HepG2 (cell line): ENCODE measurements around the gene UBE2S. TPM values are rescaled to one million over a fixed set of nuclear protein-coding genes. Genes with fewer than 3 reads are reported as not detected.

Experiments used
- ARHGAP35 ChIP-seq: sonication (generic); formaldehyde crosslinking; IDR thresholded peaks from 2 replicates; pipeline ENCODE4 v1.9.0; 2022; ENCODE audit warnings: mild to moderate bottlenecking, inconsistent platforms, moderate library complexity, missing genetic modification reagents, borderline replicate concordance
- CBX5 ChIP-seq: sonication (generic); formaldehyde crosslinking; IDR thresholded peaks from 2 replicates; pipeline ENCODE4 v1.4.0; 2020; ENCODE audit warnings: missing genetic modification reagents, borderline replicate concordance
- ELF3 ChIP-seq: IDR thresholded peaks from 2 replicates; pipeline ENCODE4 v1.6.1; 2016; ENCODE audit warnings: missing genetic modification reagents, missing compliant biosample characterization
- HNRNPL ChIP-seq: fragments of 200-400 bp; formaldehyde crosslinking; IDR thresholded peaks from 2 replicates; pipeline ENCODE4 v1.6.1; 2017; ENCODE audit warnings: mild to moderate bottlenecking, low read depth, low read length
- HOXA9 ChIP-seq: sonication (generic); formaldehyde crosslinking; IDR thresholded peaks from 2 replicates; pipeline ENCODE4 v1.8.1; 2022; ENCODE audit warnings: missing genetic modification reagents, mild to moderate bottlenecking, moderate library complexity, borderline replicate concordance
- KLF11 ChIP-seq: IDR thresholded peaks from 2 replicates; pipeline ENCODE4 v1.6.1; 2016; ENCODE audit warnings: missing compliant biosample characterization
- MIER3 ChIP-seq: IDR thresholded peaks from 2 replicates; pipeline ENCODE4 v1.6.1; 2016; ENCODE audit warnings: missing compliant biosample characterization, borderline replicate concordance
- MXD4 ChIP-seq: IDR thresholded peaks from 2 replicates; pipeline ENCODE4 v1.6.1; 2016; ENCODE audit warnings: mild to moderate bottlenecking, missing biosample characterization, missing genetic modification reagents
- NFIC ChIP-seq: IDR thresholded peaks from 2 replicates; pipeline ENCODE4 v1.6.1; 2012; ENCODE audit warnings: mild to moderate bottlenecking, low read length, inconsistent platforms
- NFYB ChIP-seq: sonication (generic); formaldehyde crosslinking; IDR thresholded peaks from 2 replicates; pipeline ENCODE4 v1.4.0; 2020; ENCODE audit warnings: missing genetic modification reagents
- NPAS2 ChIP-seq: sonication (generic); formaldehyde crosslinking; IDR thresholded peaks from 2 replicates; pipeline ENCODE4 v1.8.0; 2022; ENCODE audit warnings: mild to moderate bottlenecking, missing genetic modification reagents, borderline replicate concordance
- PPARG ChIP-seq: conservative IDR thresholded peaks from 2 replicates; pipeline ENCODE4 v1.6.1; 2016; ENCODE audit warnings: missing biosample characterization, missing genetic modification reagents
- ZBTB38 ChIP-seq: sonication (generic); formaldehyde crosslinking; IDR thresholded peaks from 2 replicates; pipeline ENCODE4 v1.5.1; 2020; ENCODE audit warnings: mild to moderate bottlenecking, missing genetic modification reagents
- ZIK1 ChIP-seq: sonication (generic); formaldehyde crosslinking; IDR thresholded peaks from 2 replicates; pipeline ENCODE4 v1.5.0; 2020; ENCODE audit warnings: mild to moderate bottlenecking, low read depth, missing genetic modification reagents, borderline replicate concordance
- ZNF577 ChIP-seq: sonication (generic); formaldehyde crosslinking; IDR thresholded peaks from 2 replicates; pipeline ENCODE4 v1.4.0; 2020; ENCODE audit warnings: mild to moderate bottlenecking, low read depth, missing genetic modification reagents, borderline replicate concordance
- polyA plus RNA-seq, 8 experiments: library from polyadenylated mRNA; depleted of rRNA in 3 of 8; stranded (reverse) in 7 of 8; unstranded in 1 of 8; fragments of >200 nt; fragmentation: Illumina TruSeq in 4 of 8; extraction: Trizol in 4 of 8; gene quantifications; 2 replicates each; pipeline versions ENCODE4 v1.2.1 to v1.2.3, GENCODE V29; 2011 to 2016; ENCODE audit warnings: low read depth in 4 of 8, missing spikeins in 1 of 8, mixed read lengths in 1 of 8; ENCODE audit not compliant: insufficient read depth in 1 of 8
- total RNA-seq, 5 experiments: library from RNA; depleted of rRNA; stranded (reverse); fragments of >200 nt; fragmentation: Illumina TruSeq; extraction: Trizol; gene quantifications; 2 replicates each; pipeline ENCODE4 v1.2.3, GENCODE V29; 2016; ENCODE audit warnings: low read depth in 1 of 5
- TF ChIP-seq, protein P1 (sequence below): IDR thresholded peaks from 2 replicates; pipeline ENCODE4 v1.6.1; 2016
- TF ChIP-seq, protein P2 (sequence below): sonication (generic); formaldehyde crosslinking; IDR thresholded peaks from 2 replicates; pipeline ENCODE4 v1.5.1; 2020; ENCODE audit warnings: missing genetic modification reagents, mild to moderate bottlenecking, borderline replicate concordance
- TF ChIP-seq, protein P3 (sequence below): sonication (generic); formaldehyde crosslinking; IDR thresholded peaks from 2 replicates; pipeline ENCODE4 v1.5.0; 2020; ENCODE audit warnings: missing genetic modification reagents
- TF ChIP-seq, protein P4 (sequence below): sonication (generic); formaldehyde crosslinking; IDR thresholded peaks from 2 replicates; pipeline ENCODE4 v1.8.1; 2023; ENCODE audit warnings: mild to moderate bottlenecking, inconsistent platforms, moderate library complexity, missing genetic modification reagents, borderline replicate concordance
- TF ChIP-seq, protein P5 (sequence below), 2 experiments: sonication (generic) in 1 of 2; formaldehyde crosslinking in 1 of 2; IDR thresholded peaks; 2 replicates each; pipeline versions ENCODE4 v1.5.1 to v1.6.1; 2011 to 2020; ENCODE audit warnings: borderline replicate concordance in 1 of 2, low read depth in 1 of 2, low read length in 1 of 2, mild to moderate bottlenecking in 1 of 2, missing genetic modification reagents in 1 of 2, moderate library complexity in 1 of 2
- TF ChIP-seq, protein P6 (sequence below): sonication (generic); formaldehyde crosslinking; IDR thresholded peaks from 2 replicates; pipeline ENCODE4 v1.5.0; 2020; ENCODE audit warnings: missing genetic modification reagents

Gene UBE2S
- total and polyA plus RNA-seq, 2 of the 13 experiments (the other 11 are each of a cell fraction or from before 2014, with no cell fraction given): 32.2 to 39.3 TPM

DNA sequence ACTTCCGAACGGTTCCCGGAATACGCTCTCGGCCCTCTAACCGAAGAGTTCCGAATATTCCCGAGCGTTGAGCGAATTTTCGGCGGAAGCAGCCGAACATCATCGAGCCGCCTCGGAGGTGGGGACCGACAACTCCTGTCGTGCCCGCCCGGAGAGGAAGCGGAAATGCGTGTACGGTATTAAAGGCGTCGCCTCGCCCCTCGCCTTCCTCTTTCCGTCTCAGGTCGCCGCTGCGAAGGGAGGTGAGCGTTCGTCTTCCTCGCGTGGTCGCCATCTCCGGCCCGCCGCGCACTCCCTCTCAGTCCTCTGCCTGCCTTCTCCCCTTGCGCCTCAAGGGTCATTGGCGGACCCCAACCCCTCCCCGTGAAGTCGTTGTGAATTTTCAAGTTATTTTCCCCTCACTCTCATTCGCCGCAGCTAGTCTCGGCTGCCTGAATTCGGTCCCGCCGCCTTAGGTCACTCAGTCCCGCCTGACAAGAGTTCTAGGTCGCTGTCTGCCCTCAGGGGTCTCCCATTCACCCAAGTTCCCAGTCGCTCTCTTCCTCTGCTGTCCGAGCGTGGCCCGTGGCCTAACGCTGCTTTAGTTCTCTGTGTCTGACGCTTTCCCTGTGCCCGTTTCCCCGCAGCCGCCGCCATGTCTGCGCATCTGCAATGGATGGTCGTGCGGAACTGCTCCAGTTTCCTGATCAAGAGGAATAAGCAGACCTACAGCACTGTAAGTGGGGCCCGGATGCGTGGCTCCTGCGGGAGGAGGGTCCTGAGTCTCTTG, 21.7 kb downstream of the UBE2S start, which contains the start of gene RPL28 (continued):
- TF ChIP-seq, protein P1, sequence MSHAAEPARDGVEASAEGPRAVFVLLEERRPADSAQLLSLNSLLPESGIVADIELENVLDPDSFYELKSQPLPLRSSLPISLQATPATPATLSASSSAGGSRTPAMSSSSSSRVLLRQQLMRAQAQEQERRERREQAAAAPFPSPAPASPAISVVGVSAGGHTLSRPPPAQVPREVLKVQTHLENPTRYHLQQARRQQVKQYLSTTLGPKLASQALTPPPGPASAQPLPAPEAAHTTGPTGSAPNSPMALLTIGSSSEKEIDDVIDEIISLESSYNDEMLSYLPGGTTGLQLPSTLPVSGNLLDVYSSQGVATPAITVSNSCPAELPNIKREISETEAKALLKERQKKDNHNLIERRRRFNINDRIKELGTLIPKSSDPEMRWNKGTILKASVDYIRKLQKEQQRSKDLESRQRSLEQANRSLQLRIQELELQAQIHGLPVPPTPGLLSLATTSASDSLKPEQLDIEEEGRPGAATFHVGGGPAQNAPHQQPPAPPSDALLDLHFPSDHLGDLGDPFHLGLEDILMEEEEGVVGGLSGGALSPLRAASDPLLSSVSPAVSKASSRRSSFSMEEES (CRISPR knock-in tag): peak; percentile 60
- TF ChIP-seq PPARG (CRISPR knock-in tag): peak; percentile 64
- TF ChIP-seq NFIC: no peak
- TF ChIP-seq MXD4: peak; percentile 38; the same call in 1 of the 2 replicates
- TF ChIP-seq, protein P2, sequence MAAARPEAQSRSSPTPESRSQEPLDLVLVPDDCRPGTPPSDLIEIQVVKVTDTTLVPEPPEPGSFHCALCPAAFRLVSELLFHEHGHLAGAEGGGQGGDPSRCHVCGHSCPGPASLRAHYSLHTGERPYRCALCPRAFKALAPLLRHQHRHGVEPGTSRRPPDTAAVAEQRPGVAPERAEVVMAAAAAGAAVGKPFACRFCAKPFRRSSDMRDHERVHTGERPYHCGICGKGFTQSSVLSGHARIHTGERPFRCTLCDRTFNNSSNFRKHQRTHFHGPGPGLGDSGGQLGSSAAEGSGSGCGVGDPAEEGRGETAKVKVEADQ: peak; percentile 61; the same call in 1 of the 2 replicates
- TF ChIP-seq, protein P3, sequence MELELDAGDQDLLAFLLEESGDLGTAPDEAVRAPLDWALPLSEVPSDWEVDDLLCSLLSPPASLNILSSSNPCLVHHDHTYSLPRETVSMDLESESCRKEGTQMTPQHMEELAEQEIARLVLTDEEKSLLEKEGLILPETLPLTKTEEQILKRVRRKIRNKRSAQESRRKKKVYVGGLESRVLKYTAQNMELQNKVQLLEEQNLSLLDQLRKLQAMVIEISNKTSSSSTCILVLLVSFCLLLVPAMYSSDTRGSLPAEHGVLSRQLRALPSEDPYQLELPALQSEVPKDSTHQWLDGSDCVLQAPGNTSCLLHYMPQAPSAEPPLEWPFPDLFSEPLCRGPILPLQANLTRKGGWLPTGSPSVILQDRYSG (CRISPR knock-in tag): no peak
- peak; percentile 93 for TF ChIP-seq ELF3
- TF ChIP-seq KLF11 (CRISPR knock-in tag): no peak; the same call in 1 of the 2 replicates
- TF ChIP-seq, protein P4, sequence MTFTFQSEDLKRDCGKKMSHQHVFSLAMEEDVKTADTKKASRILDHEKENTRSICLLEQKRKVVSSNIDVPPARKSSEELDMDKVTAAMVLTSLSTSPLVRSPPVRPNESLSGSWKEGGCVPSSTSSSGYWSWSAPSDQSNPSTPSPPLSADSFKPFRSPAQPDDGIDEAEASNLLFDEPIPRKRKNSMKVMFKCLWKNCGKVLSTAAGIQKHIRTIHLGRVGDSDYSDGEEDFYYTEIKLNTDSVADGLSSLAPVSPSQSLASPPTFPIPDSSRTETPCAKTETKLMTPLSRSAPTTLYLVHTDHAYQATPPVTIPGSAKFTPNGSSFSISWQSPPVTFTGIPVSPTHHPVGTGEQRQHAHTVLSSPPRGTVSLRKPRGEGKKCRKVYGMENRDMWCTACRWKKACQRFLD (CRISPR knock-in tag): peak; percentile 37; the same call in 1 of the 2 replicates
- TF ChIP-seq, protein P5, sequence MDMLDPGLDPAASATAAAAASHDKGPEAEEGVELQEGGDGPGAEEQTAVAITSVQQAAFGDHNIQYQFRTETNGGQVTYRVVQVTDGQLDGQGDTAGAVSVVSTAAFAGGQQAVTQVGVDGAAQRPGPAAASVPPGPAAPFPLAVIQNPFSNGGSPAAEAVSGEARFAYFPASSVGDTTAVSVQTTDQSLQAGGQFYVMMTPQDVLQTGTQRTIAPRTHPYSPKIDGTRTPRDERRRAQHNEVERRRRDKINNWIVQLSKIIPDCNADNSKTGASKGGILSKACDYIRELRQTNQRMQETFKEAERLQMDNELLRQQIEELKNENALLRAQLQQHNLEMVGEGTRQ (IDR thresholded peaks at IDR 0.05; ENCODE audit: low read depth, low read length): no peak
- TF ChIP-seq, protein P5 (CRISPR knock-in tag; IDR thresholded peaks at IDR 0.05; ENCODE audit: borderline replicate concordance): no peak
- peak; percentile 65; the same call in 1 of the 2 replicates for TF ChIP-seq ZBTB38
- no peak for TF ChIP-seq NPAS2
- no peak for TF ChIP-seq ZNF577 (CRISPR knock-in tag)
- no peak for TF ChIP-seq ZIK1 (CRISPR knock-in tag)
- TF ChIP-seq CBX5 (CRISPR knock-in tag): no peak
- TF ChIP-seq ARHGAP35 (CRISPR knock-in tag): no peak; the same call in 1 of the 2 replicates
- peak; percentile 35; the same call in 1 of the 2 replicates for TF ChIP-seq HNRNPL
- no peak for TF ChIP-seq NFYB (CRISPR knock-in tag)
- no peak; the same call in 1 of the 2 replicates for TF ChIP-seq HOXA9 (CRISPR knock-in tag)
- TF ChIP-seq, protein P6, sequence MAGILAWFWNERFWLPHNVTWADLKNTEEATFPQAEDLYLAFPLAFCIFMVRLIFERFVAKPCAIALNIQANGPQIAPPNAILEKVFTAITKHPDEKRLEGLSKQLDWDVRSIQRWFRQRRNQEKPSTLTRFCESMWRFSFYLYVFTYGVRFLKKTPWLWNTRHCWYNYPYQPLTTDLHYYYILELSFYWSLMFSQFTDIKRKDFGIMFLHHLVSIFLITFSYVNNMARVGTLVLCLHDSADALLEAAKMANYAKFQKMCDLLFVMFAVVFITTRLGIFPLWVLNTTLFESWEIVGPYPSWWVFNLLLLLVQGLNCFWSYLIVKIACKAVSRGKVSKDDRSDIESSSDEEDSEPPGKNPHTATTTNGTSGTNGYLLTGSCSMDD (CRISPR knock-in tag): no peak
- peak; percentile 84; the same call in 1 of the 2 replicates for TF ChIP-seq MIER3 (CRISPR knock-in tag)
